ENCODE results near the gene ADAMTS6.
"Not testable (repeated sequence)": the region's sequence is repeated elsewhere in the genome, so short reads cannot be mapped to it uniquely, and the experiment has no call there.

ADAMTS6 gene, protein sequence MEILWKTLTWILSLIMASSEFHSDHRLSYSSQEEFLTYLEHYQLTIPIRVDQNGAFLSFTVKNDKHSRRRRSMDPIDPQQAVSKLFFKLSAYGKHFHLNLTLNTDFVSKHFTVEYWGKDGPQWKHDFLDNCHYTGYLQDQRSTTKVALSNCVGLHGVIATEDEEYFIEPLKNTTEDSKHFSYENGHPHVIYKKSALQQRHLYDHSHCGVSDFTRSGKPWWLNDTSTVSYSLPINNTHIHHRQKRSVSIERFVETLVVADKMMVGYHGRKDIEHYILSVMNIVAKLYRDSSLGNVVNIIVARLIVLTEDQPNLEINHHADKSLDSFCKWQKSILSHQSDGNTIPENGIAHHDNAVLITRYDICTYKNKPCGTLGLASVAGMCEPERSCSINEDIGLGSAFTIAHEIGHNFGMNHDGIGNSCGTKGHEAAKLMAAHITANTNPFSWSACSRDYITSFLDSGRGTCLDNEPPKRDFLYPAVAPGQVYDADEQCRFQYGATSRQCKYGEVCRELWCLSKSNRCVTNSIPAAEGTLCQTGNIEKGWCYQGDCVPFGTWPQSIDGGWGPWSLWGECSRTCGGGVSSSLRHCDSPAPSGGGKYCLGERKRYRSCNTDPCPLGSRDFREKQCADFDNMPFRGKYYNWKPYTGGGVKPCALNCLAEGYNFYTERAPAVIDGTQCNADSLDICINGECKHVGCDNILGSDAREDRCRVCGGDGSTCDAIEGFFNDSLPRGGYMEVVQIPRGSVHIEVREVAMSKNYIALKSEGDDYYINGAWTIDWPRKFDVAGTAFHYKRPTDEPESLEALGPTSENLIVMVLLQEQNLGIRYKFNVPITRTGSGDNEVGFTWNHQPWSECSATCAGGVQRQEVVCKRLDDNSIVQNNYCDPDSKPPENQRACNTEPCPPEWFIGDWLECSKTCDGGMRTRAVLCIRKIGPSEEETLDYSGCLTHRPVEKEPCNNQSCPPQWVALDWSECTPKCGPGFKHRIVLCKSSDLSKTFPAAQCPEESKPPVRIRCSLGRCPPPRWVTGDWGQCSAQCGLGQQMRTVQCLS (N-terminal part only)

DNA sequence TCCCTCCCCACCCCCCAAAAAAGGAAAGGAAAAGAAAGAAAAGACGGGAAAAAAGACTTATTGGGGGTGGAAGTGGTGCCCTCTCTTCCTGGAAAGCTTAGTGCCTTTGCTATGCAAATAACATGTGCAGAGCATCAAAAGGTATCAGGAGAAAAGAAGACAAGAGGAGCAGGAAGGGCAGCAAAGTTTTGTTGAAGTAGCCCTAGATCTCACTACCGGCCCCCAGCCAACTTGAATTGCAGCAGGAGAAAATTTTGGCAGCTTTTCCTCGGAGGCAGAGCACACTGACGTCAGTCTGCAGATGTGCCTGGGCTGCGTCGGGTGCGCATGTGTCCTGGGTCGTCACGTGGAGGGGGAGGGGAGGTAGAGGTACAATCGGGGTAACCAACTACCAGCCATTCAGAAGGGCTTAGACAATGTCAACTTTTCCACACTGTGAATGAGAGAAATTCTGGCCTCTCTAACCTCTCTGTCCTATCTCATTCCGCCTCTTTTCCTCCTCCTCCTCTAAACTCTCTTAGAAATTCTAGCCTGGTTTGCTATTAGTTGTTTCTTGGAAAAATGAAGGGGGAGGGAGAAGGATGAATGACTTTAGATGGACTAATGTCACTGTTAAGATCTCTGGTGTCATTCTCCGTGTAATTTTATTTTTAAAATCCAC lies at the start of gene ADAMTS6:
Gene ADAMTS6, minus strand, starts transcription at position 286 of the 661 bp plus-strand sequence. CDS start 8,247 bp downstream, outside the sequence.
- DNase-seq: peak; percentile 88

DNA sequence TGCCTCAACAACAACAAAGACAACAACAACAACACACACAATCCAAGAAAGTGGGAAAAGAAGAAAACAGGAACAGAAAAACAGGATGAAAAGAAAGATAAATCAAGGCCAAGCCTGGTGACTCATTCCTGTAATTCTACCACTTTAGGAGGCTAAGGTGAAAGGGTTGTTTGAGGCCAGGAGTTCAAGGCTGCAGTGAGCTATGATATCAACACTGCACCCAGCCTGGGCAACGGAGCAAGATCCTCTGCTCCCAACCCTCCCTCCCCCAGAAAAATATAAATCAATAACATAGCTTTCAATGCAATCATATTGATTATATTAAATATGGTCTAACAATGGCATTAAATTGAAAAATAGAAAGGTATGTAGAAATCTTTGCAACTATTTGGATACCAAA lies 49.2 kb upstream of the ADAMTS6 start:
- no peak for DNase-seq

DNA sequence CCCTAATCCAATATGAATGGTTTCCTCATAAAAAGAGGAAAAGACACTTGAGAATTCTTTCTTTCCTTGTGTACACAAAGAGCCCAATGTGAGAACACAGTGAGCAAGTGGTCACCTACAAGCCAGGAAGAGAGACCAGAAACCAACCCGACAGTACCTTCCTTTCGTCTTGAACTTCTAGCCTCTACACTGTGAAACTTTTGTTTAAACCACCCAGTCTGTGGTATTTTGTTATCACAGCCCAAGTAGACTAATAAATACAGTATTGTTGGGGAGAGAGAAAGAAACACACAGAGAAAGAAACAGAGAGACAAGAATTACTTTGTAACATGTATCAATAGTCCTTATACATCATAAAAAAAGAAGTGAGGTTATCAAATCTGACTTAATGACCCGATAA lies 44.0 kb upstream of the ADAMTS6 start:
- no peak for DNase-seq

DNA sequence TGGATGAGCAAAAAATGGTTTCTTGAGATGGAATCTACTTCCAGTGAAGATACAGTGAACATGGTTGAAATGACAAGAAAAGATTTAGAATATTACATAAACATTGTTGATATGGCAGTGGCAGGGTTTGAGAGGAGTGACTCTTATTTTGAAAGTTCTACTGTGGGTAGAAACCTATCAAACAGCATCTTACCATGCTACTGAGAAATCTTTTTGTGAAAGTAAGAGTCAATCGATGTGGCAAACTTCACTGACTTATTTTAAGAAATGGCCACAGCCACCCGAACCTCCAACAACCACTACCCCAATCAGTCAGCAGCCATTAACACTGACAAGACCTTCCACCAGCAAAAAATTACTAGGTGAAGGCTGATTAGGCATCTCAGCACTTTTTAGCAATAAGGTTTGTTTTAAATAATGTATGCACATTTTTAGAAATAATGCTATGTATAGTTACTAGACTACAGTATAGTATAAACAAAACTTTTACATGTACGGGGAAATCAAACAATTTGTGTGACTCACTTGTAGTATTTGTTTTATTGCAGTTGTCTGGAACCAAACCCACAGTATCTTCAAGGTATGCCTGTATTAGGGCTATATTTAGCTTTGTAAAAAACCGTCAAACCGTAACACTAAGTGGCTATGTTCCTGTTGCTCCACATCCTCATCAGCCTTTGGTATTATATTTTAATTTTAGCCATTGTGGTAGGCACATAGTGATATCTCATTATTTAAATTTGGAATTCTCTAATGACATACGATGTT lies 30.6 kb upstream of the ADAMTS6 start:
- no peak for DNase-seq

DNA sequence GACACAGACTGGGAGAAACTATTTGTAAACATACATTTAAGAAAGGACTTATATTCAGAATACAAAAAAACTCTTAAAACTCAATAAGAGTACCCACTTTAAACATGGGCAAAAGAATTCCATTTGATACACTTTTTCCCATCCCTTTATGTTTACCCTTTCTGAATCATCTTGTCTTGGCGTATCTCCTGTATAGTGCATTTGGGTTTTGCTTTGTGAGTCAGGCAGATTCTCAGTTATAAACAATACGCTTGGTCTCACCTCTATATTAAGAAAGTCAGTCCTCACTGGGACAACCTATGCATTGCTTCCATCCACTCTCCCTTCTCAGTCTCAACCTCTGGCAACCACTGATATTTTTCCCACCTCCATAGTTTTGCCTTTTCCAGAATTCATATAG lies 27.3 kb upstream of the ADAMTS6 start:
- DNase-seq: no peak

DNA sequence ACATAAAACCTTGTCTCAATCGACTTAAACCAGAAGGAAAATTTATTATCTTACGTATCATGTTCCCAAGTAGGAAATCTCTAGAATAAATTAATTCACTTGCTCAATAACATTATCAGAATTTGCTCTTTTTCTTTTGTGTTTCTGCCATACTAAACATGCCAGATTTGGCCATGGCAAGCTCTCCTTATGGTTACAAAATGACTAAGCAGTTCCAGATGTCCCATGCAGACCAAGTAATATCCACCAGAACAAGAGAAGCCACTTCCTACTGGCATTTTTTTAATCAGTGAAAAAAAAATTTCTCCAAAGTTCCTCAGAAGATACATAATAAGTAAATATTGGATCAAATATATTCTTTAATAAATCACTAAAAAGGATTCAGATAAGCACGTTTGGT lies 25.2 kb upstream of the ADAMTS6 start:
- no peak for DNase-seq

DNA sequence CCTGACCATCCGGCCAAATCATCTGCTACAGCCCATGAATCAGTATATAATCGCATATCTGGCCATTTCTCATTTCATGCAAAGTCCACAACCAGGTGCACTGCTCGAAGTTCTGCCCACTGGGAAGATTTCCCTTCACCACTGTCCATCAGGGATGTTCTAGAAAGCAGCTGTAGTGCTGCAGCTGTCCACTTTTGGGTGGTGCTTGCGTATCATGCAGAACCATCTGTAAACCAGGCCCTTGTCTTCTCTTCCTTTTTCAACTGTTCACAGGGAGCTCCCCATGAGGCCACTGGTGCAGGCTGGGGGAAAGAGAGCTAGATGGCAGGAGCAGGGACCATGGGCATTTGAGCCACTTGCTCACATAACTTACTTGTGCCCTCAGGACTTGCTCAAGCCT lies 7.4 kb upstream of the ADAMTS6 start:
- DNase-seq: no peak

DNA sequence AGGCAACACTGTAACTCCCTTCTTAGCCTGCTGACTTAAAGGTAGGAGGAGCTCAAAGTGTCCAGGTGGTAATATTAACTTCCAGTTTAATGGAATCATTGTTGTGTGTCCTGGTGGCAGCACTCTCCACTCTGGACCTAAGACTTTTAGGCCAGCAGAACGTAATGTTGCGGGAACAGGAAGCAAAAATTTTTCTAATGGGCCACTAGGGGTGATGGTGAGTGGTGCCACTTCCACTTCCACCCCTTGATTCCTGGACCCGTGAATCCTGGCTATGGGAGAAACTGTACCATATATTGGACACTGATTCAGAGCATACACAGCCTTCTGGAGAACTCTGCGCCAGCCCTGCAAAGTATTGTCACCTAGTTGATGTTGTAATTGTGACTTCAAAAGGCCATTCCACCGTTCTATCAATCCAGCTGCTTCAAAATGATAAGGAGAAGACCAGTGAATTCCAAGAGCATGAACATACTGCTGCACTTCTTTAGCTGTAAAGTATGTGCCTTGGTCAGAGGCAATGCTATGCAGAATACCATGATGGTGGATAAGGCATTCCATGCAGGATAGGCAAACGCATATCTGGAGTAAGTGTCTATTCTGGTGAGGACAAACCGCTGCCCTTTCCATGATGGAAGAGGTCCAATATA lies 6.4 kb upstream of the ADAMTS6 start:
- DNase-seq: not testable (repeated sequence)

DNA sequence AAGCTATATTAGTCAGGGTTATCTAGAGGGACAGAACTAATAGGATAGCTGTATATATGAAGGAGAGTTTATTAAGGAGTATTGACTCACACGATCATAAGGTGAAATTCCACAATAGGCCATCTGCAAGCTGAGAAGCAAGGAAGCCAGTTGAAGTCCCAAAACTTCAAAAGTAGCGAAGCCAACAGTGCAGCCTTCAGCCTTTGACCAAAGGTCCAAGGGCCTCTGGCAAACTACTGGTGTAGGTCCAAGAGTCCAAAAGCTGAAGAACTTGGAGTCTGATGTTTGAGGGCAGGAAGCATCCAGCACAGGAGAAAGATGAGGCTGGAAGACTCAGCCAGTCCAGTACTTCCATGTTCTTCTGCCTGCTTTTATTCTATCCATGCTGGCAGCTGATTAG lies 5.1 kb upstream of the ADAMTS6 start:
- not testable (repeated sequence) for DNase-seq

DNA sequence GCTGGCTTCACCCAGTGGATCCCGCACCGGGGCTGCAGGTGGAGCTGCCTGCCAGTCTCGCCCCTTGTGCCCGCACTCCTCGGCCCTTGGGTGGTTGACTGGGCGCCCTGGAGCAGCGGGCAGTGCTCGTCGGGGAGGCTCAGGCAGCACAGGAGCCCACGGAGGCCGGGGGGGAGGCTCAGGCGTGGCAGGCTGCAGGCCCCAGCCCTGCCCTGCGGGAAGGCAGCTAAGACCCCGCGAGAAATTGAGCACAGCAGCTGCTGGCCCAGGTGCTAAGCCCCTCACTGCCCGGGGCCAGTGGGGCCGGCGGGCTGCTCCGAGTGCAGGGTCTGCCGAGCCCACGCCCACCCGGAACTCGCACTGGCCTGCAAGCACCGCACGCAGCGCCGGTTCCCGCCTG lies 3.7 kb upstream of the ADAMTS6 start:
- no peak for DNase-seq

DNA sequence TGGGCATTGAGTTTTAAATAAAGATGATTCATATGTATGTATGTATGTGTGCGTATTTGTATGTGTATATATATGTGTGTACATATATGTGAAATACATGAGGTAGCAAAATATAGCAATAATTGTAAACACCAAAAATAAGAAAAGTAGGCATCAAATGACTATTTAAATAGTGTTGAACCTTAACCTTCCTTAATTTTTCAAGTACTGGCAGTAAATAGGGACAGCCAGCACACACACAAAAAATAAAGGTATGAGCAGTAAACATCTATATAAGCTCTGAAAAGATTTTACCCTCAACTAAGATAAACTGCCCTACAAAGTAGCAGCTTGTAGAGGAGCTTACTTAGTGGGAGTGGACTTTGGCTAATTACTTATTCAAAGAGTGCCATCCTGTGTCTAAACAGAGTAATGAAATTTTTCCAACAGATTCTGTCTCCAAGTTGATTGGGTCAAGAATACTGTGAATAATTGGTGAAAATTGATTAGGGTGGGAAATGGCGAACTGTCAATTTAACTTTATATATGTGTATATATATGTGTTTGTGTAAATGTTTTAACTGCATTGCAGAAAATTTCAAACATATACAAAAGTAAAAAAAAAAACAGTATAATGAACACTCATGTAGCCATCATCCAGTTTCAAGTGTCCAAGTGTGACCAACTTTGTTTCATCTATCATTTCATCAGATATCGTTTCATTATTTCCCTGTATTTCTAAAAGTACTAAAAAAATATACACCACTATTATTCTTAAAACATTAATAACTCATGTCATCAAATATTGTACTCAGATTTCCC lies 2.0 kb upstream of the ADAMTS6 start:
- peak; percentile 62 for DNase-seq

DNA sequence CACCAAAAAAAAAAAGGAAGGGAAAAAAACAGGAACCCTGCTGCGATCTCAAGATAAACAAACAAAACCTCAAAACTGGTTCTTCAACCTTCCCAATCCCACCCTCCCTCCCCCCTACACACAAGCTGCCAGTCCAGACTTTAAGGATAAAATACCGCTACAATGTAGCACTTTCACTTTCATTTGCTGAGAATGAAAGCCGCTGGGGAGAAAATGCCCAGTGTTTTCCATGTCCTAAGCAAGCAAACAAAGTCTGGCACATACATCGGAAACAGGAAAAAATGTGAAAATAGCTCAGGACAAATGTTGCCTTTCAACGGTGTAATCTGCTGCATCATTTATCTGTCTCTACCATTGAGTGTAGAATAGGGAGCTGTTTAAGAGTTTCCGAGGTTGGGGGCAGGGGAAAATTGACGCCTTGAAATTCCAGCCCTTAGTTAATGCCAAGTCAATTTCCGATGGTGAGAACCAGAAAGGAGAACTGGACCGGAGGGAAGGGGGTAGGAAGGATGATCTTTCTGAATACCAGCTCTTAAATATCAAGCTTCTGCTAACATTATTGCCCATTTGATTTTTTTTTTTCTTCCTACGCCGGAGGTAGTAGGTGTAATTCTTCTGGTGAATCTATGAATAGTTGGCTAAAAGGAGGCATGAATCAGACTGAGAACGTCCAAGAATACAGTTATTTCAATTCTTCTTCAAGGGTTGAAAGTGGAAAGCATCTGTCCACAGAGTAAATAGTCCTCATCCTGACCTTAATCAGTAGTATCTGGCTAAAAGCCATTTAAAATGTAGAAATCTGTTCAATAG lies 1.2 kb upstream of the ADAMTS6 start:
- DNase-seq: peak; percentile 54

DNA sequence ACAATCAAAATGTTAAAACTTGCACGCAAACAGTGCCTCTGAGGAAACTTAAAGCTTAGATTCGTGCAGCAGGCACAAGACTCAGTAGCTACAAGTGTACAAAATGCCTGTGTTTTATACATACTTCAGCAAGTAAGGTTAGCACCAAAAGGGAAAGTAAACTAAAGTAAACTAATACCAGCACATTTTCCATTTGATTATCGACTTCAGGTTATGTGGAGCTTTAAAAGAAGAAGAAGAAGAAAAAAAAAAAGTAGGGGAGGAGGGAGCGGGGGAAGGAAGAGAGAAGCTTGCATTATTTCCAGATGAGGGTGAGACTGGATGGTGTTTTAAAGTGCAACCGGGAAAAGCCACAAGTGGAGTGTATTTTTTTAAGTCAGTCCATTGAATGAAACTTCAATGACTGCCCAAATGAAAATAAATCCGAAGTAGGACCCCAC lies 596 bp upstream of the ADAMTS6 start:
- peak; percentile 54 for DNase-seq

DNA sequence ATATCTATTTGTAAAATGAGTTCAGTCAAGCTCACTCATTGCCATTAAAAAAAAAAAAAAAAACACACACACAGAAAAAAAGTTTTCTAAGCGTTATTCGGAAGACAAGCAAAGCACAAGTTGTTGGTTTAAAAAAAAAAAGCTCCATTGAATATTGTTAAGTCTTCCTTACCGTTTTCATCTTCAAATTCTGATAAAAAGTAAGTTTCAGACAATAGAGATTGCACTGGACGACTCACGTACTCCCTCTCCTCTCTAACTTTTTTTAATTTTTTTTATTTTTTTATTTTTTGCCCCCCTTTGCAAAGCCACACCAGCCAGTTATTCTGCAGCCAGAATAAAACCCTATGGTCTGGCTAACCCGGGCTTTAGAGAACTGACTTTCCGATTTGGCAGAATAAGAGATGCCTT lies 544 bp downstream of the ADAMTS6 start:
- no peak for DNase-seq

DNA sequence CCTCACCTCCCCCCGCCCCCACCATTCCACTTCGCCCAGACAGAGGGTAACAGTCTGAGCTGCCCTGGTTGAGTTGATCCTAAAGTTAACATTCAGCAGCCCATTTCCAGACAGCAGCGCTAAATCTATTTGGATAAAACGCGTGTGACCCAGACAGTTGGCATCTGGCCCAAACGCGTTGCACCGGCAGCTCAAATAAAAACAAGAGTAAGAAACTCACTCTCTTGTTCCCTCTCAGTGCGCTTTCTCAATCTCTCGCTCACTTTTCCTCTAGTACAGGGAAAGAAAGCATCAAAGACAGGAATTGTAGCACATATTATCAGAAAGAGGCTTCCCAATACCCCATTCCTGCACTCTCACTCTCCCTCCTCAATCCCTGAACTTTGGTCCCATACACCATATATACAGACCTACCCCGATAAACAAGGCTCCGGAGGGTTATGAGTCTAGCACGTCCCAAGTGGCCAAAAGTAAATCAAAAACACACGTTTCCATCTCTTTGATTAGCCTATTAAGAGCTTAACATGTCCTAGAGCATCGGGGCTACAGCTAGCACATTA lies 1.3 kb downstream of the ADAMTS6 start:
- peak; percentile 5 for DNase-seq

DNA sequence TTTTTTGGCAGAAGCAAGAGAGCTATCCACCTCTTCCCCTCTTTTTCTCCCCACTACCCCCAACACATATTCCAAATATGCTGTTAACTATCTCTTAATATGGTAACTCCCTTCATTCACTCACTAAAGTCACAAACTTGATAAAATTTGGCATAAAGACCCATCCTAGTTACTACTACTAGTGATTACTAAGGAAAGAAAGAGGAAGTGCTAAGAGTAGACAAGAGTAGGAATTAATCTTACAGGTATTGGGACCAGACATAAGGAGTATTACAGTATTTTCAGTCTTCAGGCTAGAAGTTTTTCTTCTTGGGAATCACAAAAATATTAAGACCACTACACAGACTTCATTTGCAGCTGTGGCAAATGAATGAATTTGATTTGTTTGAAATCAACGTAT lies 2.2 kb downstream of the ADAMTS6 start:
- no peak for DNase-seq

DNA sequence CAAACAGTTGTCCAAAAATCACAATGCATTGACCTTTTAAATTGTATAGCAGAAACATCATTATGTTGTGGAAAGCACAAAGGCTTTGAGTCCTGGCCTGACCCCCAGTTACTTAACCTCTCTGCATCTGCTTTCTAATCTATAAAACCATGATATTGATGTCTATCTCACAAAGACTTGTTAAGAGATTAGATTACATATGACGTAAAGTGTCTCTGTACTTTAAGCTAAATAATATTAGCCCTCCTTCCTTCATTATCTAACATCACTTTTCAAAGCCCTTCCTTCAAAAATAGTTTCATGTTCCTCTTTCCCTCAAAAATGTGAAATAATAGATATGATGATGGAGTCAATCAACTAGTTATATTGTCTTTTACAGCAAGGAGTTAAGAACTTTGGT lies 3.4 kb downstream of the ADAMTS6 start:
- no peak for DNase-seq

DNA sequence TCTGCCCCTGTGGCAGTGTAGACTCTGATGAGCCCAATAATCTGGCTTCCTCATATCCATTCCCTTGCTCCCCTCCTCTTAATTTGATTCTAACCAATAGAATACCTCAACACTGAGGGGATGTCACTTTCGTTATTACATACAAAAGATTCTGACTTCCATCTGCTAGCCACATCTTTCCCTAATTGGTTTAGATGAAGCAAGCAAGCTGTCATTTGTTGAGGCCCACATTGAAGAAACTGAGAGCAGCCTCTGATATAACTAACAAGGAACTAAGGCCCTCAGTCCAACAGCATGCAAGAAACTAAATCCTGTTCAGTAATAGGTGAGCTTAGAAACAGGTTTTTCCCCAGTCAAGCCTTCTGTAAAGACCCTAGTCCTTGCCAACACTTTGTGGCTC lies 5.8 kb downstream of the ADAMTS6 start:
- no peak for DNase-seq

DNA sequence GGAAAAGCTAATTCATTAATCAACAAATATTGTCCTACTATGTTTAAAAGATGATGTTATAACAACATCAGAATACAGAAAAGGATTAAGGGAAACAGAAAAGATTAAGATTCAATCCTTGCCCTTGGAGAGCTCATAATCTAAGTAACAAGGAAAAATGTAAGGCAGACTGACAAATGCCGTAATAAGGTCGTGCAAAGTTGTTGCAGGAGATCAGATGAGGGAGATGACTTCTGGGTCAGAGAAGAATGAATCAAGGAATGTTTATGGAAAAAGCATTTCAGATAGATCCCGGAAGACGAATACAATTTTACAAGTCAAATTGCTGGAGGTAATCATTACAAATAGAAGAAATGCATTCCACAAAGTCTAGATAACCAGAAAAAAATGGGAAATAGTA lies 6.4 kb downstream of the ADAMTS6 start:
- DNase-seq: no peak
